ENCODE measurements around the gene DNAJB2.

- TF ChIP-seq REST (IDR thresholded peaks at IDR 0.05; ENCODE audit: low read depth, low read length) (no peak), YY1 (IDR thresholded peaks at IDR 0.05; ENCODE audit: low read depth) (no peak), CTCF (IDR thresholded peaks at IDR 0.05) (no peak), SMC3 (IDR thresholded peaks at IDR 0.05; ENCODE audit: low read depth, low read length) (no peak)
These were observed 463 bp upstream of the DNAJB2 start for GRCh38 chr2:219278655-219279150.
